Endothelial cell of umbilical vein (primary cell): ENCODE data around the gene B4GALT6. TPM values are rescaled to one million over a fixed set of nuclear protein-coding genes. Genes with fewer than 3 reads are reported as not detected.

ENCODE experiments used
- BruUV-seq: library from RNA; stranded (reverse); fragments of 400-500 nt; replicated peaks from 2 replicates; lab custom pipeline; 2021; lab: Mats Ljungman, UMichigan
- CTCF ChIA-PET: fragments of 300-600, 350-600 bp; sonication (Branson Sonifier 250); formaldehyde crosslinking; loops from one replicate; lab custom pipeline; 2021; ENCODE audit warnings: antibody characterized with exemption, inconsistent platforms; lab: Charles Lee
- POLR2A ChIA-PET: fragments of 300-600, 350-600 bp; sonication (Branson Sonifier 250); formaldehyde crosslinking; loops from one replicate; lab custom pipeline; 2021; ENCODE audit warnings: antibody characterized with exemption, inconsistent platforms; lab: Charles Lee
- DNase-seq: peaks from one replicate; pipeline ENCODE4 v3.0.0-alpha.2; 2011; ENCODE audit warnings: low read depth, low spot score
- FAIRE-seq: peaks from 2 replicates; lab custom pipeline; 2011; peaks lifted over from hg19 to GRCh38; lab: Jason Lieb, UNC
- H2AFZ ChIP-seq: 2 replicates; pipeline ENCODE4 v1.6.0; 2012; ENCODE audit warnings: low read depth, low read length, control low read depth, inconsistent platforms
- H3K27ac ChIP-seq: 2 replicates; pipeline ENCODE4 v1.5.1; 2011; ENCODE audit warnings: low read depth, mild to moderate bottlenecking, control low read depth, low read length, moderate library complexity; ENCODE audit not compliant: insufficient read depth
- H3K27me3 ChIP-seq, 2 experiments: 2 replicates each; pipeline versions ENCODE4 v1.6.0 to v1.6.1; 2011; ENCODE audit warnings: low read length in 2 of 2, mixed read lengths in 1 of 2; ENCODE audit not compliant: control insufficient read depth in 2 of 2, insufficient read depth in 2 of 2
- H3K36me3 ChIP-seq, 2 experiments: 2 replicates in 1 of 2; 3 replicates in 1 of 2; pipeline ENCODE4 v1.5.1; 2011; ENCODE audit warnings: low read length in 2 of 2, mild to moderate bottlenecking in 1 of 2, moderate library complexity in 1 of 2; ENCODE audit not compliant: control insufficient read depth in 2 of 2, insufficient read depth in 2 of 2; ENCODE audit errors: extremely low read depth in 1 of 2
- H3K4me1 ChIP-seq: 3 replicates; pipeline ENCODE4 v1.5.1; 2011; ENCODE audit warnings: mild to moderate bottlenecking, low read length; ENCODE audit not compliant: control insufficient read depth, insufficient read depth; ENCODE audit errors: extremely low read depth
- H3K4me2 ChIP-seq: 2 replicates; pipeline ENCODE4 v1.6.1; 2011; ENCODE audit warnings: low read length, control low read depth, mixed read lengths; ENCODE audit not compliant: insufficient read depth
- H3K4me3 ChIP-seq, 3 experiments: fragments of 200-600 bp in 1 of 3; sonication (generic), shearing (Covaris generic) in 1 of 3; replicated peaks in 1 of 3; 2 replicates each; pipeline ENCODE4 v1.5.1; 2011 to 2016; ENCODE audit warnings: control low read depth in 3 of 3, low read length in 3 of 3, mild to moderate bottlenecking in 2 of 3, inconsistent platforms in 1 of 3, low read depth in 1 of 3, moderate library complexity in 1 of 3; ENCODE audit not compliant: insufficient read depth in 1 of 3
- H3K79me2 ChIP-seq: 2 replicates; pipeline ENCODE4 v1.6.0; 2012; ENCODE audit warnings: low read length, inconsistent platforms; ENCODE audit not compliant: control insufficient read depth, insufficient read depth
- H3K9ac ChIP-seq: replicated peaks from 2 replicates; pipeline ENCODE3; 2011; ENCODE audit warnings: low read length, control low read depth; ENCODE audit not compliant: insufficient read depth; ENCODE audit errors: extremely low read depth
- H3K9me1 ChIP-seq: replicated peaks from 3 replicates; pipeline ENCODE4 v1.6.0; 2011; ENCODE audit warnings: mild to moderate bottlenecking, low read length; ENCODE audit not compliant: control insufficient read depth, insufficient read depth; ENCODE audit errors: extremely low read depth
- H3K9me3 ChIP-seq: replicated peaks from 2 replicates; pipeline ENCODE4 v1.5.1; 2012; ENCODE audit warnings: low read length, inconsistent platforms; ENCODE audit not compliant: control insufficient read depth, insufficient read depth
- H4K20me1 ChIP-seq: replicated peaks from 2 replicates; pipeline ENCODE3; 2011; ENCODE audit warnings: mild to moderate bottlenecking, low read length; ENCODE audit not compliant: control insufficient read depth, insufficient read depth; ENCODE audit errors: extremely low read depth
- CTCF ChIP-seq, 2 donors: IDR thresholded peaks; 1 replicate in 1 of 2; 2 replicates in 1 of 2; pipeline ENCODE4 v1.5.1; 2011; ENCODE audit warnings: low read length in 2 of 2, mild to moderate bottlenecking in 2 of 2, moderate library complexity in 2 of 2, control low read depth in 1 of 2, inconsistent platforms in 1 of 2, low read depth in 1 of 2; ENCODE audit not compliant: insufficient read depth in 1 of 2; ENCODE audit errors: extremely low read depth in 1 of 2
- EZH2 ChIP-seq: IDR thresholded peaks from 2 replicates; pipeline ENCODE4 v1.6.1; 2012; ENCODE audit warnings: borderline replicate concordance, low read depth, mild to moderate bottlenecking, moderate library complexity, low read length, inconsistent platforms; ENCODE audit not compliant: severe bottlenecking
- FOS ChIP-seq: IDR thresholded peaks from 2 replicates; pipeline ENCODE4 v1.6.1; 2011; ENCODE audit warnings: mild to moderate bottlenecking, low read length, moderate library complexity, borderline replicate concordance; ENCODE audit not compliant: insufficient read depth
- GATA2 ChIP-seq: IDR thresholded peaks from 2 replicates; pipeline ENCODE4 v1.7.0; 2011; ENCODE audit warnings: low read depth, mild to moderate bottlenecking, moderate library complexity, mixed read lengths, low read length; ENCODE audit not compliant: insufficient read length, insufficient read depth
- JUN ChIP-seq: IDR thresholded peaks from 2 replicates; pipeline ENCODE4 v1.6.1; 2011; ENCODE audit warnings: borderline replicate concordance, low read depth; ENCODE audit not compliant: insufficient read length, insufficient read depth
- MAX ChIP-seq: IDR thresholded peaks from 2 replicates; pipeline ENCODE4 v1.6.1; 2011; ENCODE audit not compliant: insufficient read depth, insufficient read length
- MYC ChIP-seq: IDR thresholded peaks from one replicate; pipeline ENCODE4 v1.6.1; 2011; ENCODE audit warnings: mild to moderate bottlenecking, low read depth, low read length
- POLR2A ChIP-seq: IDR thresholded peaks from 2 replicates; pipeline ENCODE4 v1.6.1; 2012; ENCODE audit warnings: low read depth, mild to moderate bottlenecking, control low read depth, low read length
- POLR2AphosphoS5 ChIP-seq: IDR thresholded peaks from 2 replicates; pipeline ENCODE4 v1.6.1; 2012; ENCODE audit warnings: low read depth, mild to moderate bottlenecking, control low read depth, low read length, moderate library complexity; ENCODE audit not compliant: insufficient read depth
- dilution Hi-C: fragments of 300-500 bp; cut with MboI; formaldehyde crosslinking; loops from one replicate; pipeline ENCODE4 v1.15.0; 2019; ENCODE audit warnings: low sequenced_read_pairs; ENCODE audit not compliant: extremely low pct_ligation_motif_present
- intact Hi-C: fragments of 100-400 bp; cut with micrococcal nuclease; formaldehyde crosslinking; loops from one replicate; pipeline ENCODE4 v1.10.0; 2022
- polyA plus RNA-seq, 4 experiments: library from polyadenylated mRNA; depleted of rRNA in 3 of 4; stranded (reverse) in 3 of 4; unstranded in 1 of 4; fragments of >200 nt; gene quantifications; 2 replicates each; pipeline versions ENCODE4 v1.2.1 to v1.2.3, GENCODE V29; 2011 to 2012; ENCODE audit warnings: missing spikeins in 1 of 4
- total RNA-seq: library from RNA; stranded (reverse); gene quantifications from 2 replicates; pipeline ENCODE4 v1.2.3, GENCODE V29; 2021

The B4GALT6 gene
- total and polyA plus RNA-seq, 2 donors (not counting 3 experiments of a cell fraction or from before 2014, with no cell fraction given) = 3.9 to 24.2 TPM

GRCh38 chr18:31677592-31677991, 6.8 kb downstream of the B4GALT6 start:
- peaks cover 21% of the 10 kb centered on the region for H3K79me2 ChIP-seq
- no peak overlapping the region for H3K9ac ChIP-seq
- ChIA-PET POLR2A (no interaction called here), CTCF (interaction anchor here (1.4 to 1.6 kb wide), 2 partner anchors 65 to 67 kb away, joined by 3 to 4 read pairs; no protein-coding TSS in a partner anchor)
- no peak overlapping the region for H3K4me3 ChIP-seq
- no peaks in the 10 kb centered on the region for H4K20me1 ChIP-seq
- TF ChIP-seq EZH2 (no peak), JUN (no peak), CTCF (IDR thresholded peaks at IDR 0.05; ENCODE audit: extremely low read depth in 1 of 2, insufficient read depth in 1 of 2, low read depth in 1 of 2, low read length in 2 of 2) (no peak), GATA2 (no peak), POLR2A (no peak), MAX (no peak), MYC (no peak), FOS (no peak), POLR2AphosphoS5 (no peak)
- H3K27me3 ChIP-seq = no peaks in the 10 kb centered on the region
- H3K27ac ChIP-seq = peak overlapping the region; percentile 19
- no peak for FAIRE-seq
- H3K4me2 ChIP-seq = no peak overlapping the region
- peaks cover 51% of the 10 kb centered on the region for H3K4me1 ChIP-seq
- H3K9me3 ChIP-seq = no peaks in the 10 kb centered on the region
- intact Hi-C loops (no loop called here), dilution Hi-C loops (no loop called here)
- H2AFZ ChIP-seq = no peak overlapping the region
- no peak for DNase-seq
- no TSS peak for BruUV-seq
- H3K36me3 ChIP-seq = no peaks in the 10 kb centered on the region
- H3K9me1 ChIP-seq = no peaks in the 10 kb centered on the region
